ENCODE results near the gene MMP20. TPM values are rescaled to one million over a fixed set of nuclear protein-coding genes. Genes with fewer than 3 reads are reported as not detected.

MMP20 gene
- total RNA-seq, 4 donors from 2014 or later, result not detected

DNA sequence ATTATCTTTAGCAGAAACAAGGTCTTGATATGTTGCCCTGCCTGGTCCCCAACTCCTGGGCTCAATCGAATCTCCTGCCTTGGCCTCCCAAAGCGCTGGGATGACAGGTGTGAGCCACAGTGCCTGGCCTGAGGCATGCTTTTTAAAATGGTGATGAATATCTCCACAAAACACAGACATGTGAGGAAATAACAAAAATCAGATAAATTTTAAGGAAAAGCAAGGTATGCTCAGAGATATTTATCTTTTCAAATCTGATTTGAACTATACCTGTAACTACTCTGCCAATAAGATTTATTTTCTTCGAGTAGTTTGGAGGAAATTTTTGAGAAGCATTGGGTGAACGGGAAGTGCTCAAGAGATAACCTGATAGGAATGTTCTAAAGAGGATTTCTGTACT lies 35.9 kb upstream of the MMP20 start:
- Histone ChIP-seq H3K36me3 (no peaks in the 10 kb centered on the region), H3K27me3 (peaks cover 0 to 2% of the 10 kb centered on the region in 2 donors), H3K9me3 (no peaks in the 10 kb centered on the region), H3K4me3 (no peak overlapping the region), H3K27ac (no peak overlapping the region), H3K4me1 (no peaks in the 10 kb centered on the region)
- 85 to 90% methylated on average over 4 of the region's 4 CpGs for WGBS, 2 donors
- DNase-seq (ENCODE audit: low spot score in 2 of 2), result no peak
- TF ChIP-seq POLR2A (IDR thresholded peaks at IDR 0.05) (no peak), EP300 (IDR thresholded peaks at IDR 0.05) (no peak)
- TF ChIP-seq, protein P1, sequence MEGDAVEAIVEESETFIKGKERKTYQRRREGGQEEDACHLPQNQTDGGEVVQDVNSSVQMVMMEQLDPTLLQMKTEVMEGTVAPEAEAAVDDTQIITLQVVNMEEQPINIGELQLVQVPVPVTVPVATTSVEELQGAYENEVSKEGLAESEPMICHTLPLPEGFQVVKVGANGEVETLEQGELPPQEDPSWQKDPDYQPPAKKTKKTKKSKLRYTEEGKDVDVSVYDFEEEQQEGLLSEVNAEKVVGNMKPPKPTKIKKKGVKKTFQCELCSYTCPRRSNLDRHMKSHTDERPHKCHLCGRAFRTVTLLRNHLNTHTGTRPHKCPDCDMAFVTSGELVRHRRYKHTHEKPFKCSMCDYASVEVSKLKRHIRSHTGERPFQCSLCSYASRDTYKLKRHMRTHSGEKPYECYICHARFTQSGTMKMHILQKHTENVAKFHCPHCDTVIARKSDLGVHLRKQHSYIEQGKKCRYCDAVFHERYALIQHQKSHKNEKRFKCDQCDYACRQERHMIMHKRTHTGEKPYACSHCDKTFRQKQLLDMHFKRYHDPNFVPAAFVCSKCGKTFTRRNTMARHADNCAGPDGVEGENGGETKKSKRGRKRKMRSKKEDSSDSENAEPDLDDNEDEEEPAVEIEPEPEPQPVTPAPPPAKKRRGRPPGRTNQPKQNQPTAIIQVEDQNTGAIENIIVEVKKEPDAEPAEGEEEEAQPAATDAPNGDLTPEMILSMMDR (IDR thresholded peaks at IDR 0.05), result no peak

DNA sequence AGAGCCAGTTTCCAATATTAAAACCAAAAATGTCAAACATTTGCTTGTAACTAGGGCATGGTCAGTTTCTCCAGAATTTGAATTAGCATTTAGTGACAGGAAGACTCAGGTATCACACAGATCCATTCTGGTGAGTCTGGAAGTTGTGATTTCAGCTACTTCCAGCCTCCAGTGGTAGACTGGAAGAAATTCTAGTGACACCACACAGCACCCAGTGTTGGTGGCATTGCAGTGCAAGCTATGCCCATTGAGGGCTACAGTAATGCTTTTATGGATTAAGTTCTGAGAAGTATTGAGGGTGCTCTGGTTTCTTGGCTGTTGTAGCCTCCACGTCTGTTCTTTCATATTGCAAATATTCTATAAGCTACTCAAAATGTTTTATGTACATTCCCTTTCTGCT lies 31.4 kb upstream of the MMP20 start:
- no peak for TF ChIP-seq POLR2A (IDR thresholded peaks at IDR 0.05)
- TF ChIP-seq, protein P1 (IDR thresholded peaks at IDR 0.05), result no peak
- no peak for TF ChIP-seq EP300 (IDR thresholded peaks at IDR 0.05)
- H3K36me3 ChIP-seq, result no peaks in the 10 kb centered on the region
- DNase-seq (ENCODE audit: low spot score in 2 of 2), result no peak
- H3K27ac ChIP-seq, result no peak overlapping the region
- 65 to 71% methylated on average over 1 of the region's 1 CpG for WGBS, 2 donors
- H3K9me3 ChIP-seq, result peaks cover 0 to 8% (median 0%) of the 10 kb centered on the region in 4 donors
- H3K27me3 ChIP-seq, result peaks cover 0 to 2% of the 10 kb centered on the region in 2 donors
- H3K4me1 ChIP-seq, result no peaks in the 10 kb centered on the region
- H3K4me3 ChIP-seq, result no peak overlapping the region

DNA sequence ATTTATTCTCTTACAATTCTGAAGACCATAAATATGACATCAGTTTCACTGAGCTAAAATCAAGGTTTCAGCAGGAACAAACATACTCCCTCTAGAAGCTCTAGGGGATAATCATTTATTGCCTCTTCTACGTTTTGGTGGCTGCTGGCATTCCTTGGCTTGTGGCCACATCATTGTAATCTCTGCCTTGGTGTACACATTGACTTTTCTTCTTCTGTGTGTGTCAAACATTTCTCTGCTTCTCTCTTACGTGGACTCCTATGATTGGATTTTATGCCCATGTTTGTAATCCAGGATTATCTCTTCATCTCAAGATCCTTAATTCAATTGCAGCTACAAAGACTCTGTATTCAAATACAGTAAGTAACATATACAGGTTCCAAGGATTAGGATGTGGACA lies 30.4 kb upstream of the MMP20 start:
- Histone ChIP-seq H3K9me3 (peaks cover 0 to 8% (median 0%) of the 10 kb centered on the region in 4 donors), H3K27me3 (peaks cover 0 to 2% of the 10 kb centered on the region in 2 donors), H3K36me3 (no peaks in the 10 kb centered on the region), H3K4me1 (no peaks in the 10 kb centered on the region), H3K4me3 (no peak overlapping the region), H3K27ac (no peak overlapping the region)
- 65 to 68% methylated on average over 2 of the region's 2 CpGs for WGBS, 2 donors
- DNase-seq (ENCODE audit: low spot score in 2 of 2), result no peak
- TF ChIP-seq POLR2A (IDR thresholded peaks at IDR 0.05) (no peak), EP300 (IDR thresholded peaks at IDR 0.05) (no peak)
- TF ChIP-seq, protein P1 (IDR thresholded peaks at IDR 0.05), result no peak

DNA sequence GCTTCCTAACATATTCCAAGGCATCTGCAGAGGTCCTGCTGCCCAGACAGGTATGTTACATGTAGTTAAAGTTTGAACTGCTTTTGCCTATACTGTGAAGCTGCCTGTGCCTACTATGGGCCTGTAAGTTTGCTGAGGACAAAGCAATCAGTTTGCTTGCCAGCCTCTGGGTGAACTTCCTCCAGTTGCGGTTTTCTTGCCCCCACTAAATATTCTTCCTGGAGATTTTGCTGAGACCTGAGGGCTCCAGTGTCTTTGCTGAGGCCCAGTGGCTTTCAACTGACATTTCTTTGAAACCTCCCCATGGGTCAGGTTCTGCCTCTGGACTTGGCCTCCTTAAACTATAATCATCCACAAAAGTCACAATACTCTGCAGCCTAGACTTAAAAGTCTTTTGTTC lies 29.6 kb upstream of the MMP20 start:
- 80 to 83% methylated on average over 1 of the region's 1 CpG for WGBS, 2 donors
- peaks cover 0 to 8% (median 0%) of the 10 kb centered on the region in 4 donors for H3K9me3 ChIP-seq

DNA sequence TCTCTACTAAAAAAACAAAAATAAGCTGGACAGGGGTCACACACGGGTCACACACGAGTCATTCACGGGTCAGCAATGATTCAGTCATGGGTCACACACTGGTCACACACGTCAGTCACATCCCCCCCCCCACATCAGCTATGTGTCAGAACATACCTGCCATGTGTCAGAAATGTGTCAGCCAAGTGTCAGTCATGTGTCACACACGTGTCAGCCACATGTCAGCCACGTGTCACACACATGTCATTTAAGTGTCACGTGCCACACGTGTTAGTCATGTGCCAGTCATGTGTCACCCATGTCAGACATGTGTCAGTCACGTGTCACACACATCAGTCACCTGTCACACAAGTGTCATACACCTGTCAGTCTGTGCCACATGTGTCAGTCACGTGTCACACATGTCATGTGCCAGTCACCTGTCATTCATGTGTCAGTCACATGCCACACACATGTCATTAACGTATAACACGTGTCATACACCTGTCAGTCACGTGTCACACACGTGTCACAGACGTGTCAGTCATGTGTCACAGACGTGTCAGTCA lies 28.7 kb upstream of the MMP20 start:
- H3K4me3 ChIP-seq, result no peak overlapping the region
- peaks cover 0 to 8% (median 0%) of the 10 kb centered on the region in 4 donors for H3K9me3 ChIP-seq
- no peak for DNase-seq (ENCODE audit: low spot score in 2 of 2)
- H3K36me3 ChIP-seq, result no peaks in the 10 kb centered on the region
- H3K27me3 ChIP-seq, result peaks cover 0 to 2% of the 10 kb centered on the region in 2 donors
- TF ChIP-seq, protein P1 (IDR thresholded peaks at IDR 0.05), result no peak
- TF ChIP-seq EP300 (IDR thresholded peaks at IDR 0.05), result no peak
- no peak for TF ChIP-seq POLR2A (IDR thresholded peaks at IDR 0.05)
- H3K4me1 ChIP-seq, result no peaks in the 10 kb centered on the region
- no peak overlapping the region for H3K27ac ChIP-seq
- WGBS, 2 donors, result 87 to 88% methylated on average over 16 of the region's 16 CpGs

More for the DNA sequence above, 29.6 kb upstream of the MMP20 start:
- Histone ChIP-seq H3K36me3 (no peaks in the 10 kb centered on the region), H3K27ac (no peak overlapping the region), H3K4me1 (no peaks in the 10 kb centered on the region), H3K4me3 (no peak overlapping the region), H3K27me3 (peaks cover 0 to 2% of the 10 kb centered on the region in 2 donors)
- no peak for DNase-seq (ENCODE audit: low spot score in 2 of 2)
- TF ChIP-seq EP300 (IDR thresholded peaks at IDR 0.05) (no peak), POLR2A (IDR thresholded peaks at IDR 0.05) (no peak)
- TF ChIP-seq, protein P1 (IDR thresholded peaks at IDR 0.05), result no peak
